Measurements from ENCODE around the gene DESI2.

GRCh38 chr1:244660595-244660994 is 7.7 kb downstream of the DESI2 start:
- no peak for TF ChIP-seq BHLHE40 (IDR thresholded peaks at IDR 0.05; ENCODE audit: low read depth, low read length)
- TF ChIP-seq POLR2A (IDR thresholded peaks at IDR 0.05; ENCODE audit: low read length), result no peak
- TF ChIP-seq, protein P1, sequence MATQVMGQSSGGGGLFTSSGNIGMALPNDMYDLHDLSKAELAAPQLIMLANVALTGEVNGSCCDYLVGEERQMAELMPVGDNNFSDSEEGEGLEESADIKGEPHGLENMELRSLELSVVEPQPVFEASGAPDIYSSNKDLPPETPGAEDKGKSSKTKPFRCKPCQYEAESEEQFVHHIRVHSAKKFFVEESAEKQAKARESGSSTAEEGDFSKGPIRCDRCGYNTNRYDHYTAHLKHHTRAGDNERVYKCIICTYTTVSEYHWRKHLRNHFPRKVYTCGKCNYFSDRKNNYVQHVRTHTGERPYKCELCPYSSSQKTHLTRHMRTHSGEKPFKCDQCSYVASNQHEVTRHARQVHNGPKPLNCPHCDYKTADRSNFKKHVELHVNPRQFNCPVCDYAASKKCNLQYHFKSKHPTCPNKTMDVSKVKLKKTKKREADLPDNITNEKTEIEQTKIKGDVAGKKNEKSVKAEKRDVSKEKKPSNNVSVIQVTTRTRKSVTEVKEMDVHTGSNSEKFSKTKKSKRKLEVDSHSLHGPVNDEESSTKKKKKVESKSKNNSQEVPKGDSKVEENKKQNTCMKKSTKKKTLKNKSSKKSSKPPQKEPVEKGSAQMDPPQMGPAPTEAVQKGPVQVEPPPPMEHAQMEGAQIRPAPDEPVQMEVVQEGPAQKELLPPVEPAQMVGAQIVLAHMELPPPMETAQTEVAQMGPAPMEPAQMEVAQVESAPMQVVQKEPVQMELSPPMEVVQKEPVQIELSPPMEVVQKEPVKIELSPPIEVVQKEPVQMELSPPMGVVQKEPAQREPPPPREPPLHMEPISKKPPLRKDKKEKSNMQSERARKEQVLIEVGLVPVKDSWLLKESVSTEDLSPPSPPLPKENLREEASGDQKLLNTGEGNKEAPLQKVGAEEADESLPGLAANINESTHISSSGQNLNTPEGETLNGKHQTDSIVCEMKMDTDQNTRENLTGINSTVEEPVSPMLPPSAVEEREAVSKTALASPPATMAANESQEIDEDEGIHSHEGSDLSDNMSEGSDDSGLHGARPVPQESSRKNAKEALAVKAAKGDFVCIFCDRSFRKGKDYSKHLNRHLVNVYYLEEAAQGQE (IDR thresholded peaks at IDR 0.05), result no peak
- TF ChIP-seq, protein P2, sequence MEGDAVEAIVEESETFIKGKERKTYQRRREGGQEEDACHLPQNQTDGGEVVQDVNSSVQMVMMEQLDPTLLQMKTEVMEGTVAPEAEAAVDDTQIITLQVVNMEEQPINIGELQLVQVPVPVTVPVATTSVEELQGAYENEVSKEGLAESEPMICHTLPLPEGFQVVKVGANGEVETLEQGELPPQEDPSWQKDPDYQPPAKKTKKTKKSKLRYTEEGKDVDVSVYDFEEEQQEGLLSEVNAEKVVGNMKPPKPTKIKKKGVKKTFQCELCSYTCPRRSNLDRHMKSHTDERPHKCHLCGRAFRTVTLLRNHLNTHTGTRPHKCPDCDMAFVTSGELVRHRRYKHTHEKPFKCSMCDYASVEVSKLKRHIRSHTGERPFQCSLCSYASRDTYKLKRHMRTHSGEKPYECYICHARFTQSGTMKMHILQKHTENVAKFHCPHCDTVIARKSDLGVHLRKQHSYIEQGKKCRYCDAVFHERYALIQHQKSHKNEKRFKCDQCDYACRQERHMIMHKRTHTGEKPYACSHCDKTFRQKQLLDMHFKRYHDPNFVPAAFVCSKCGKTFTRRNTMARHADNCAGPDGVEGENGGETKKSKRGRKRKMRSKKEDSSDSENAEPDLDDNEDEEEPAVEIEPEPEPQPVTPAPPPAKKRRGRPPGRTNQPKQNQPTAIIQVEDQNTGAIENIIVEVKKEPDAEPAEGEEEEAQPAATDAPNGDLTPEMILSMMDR (IDR thresholded peaks at IDR 0.05), result no peak
- no peak for TF ChIP-seq E2F6 (IDR thresholded peaks at IDR 0.05; ENCODE audit: borderline replicate concordance, low read depth)
- no peak for TF ChIP-seq SMC3 (IDR thresholded peaks at IDR 0.05)
- no peak for TF ChIP-seq NR3C1 (IDR thresholded peaks at IDR 0.05)
